Right cardiac atrium (tissue), 5 donors: Measurements from ENCODE around the gene FBXL15. TPM values are rescaled to one million over a fixed set of nuclear protein-coding genes. Genes with fewer than 3 reads are reported as not detected.
"Not testable (repeated sequence)": the region's sequence is repeated elsewhere in the genome, so short reads cannot be mapped to it uniquely, and the experiment has no call there.

Source experiments
- ATAC-seq, 2 donors: fragments of 200-7000 bp; cut with Tn5 transposase; one replicate each; pipeline versions ENCODE4 v1.8.0 to v1.9.1; 2020; ENCODE audit warnings: moderate library complexity in 2 of 2, mild to moderate bottlenecking in 1 of 2
- DNase-seq, 3 donors: peaks; one replicate each; pipeline ENCODE4 v3.0.0-alpha.2; 2020
- H3K27ac ChIP-seq: one replicate; pipeline ENCODE4 v1.5.1; 2013; ENCODE audit warnings: mild to moderate bottlenecking, low read length, control low read depth, moderate library complexity
- H3K27me3 ChIP-seq: one replicate; pipeline ENCODE4 v1.6.1; 2013; ENCODE audit not compliant: control insufficient read depth, insufficient read depth
- H3K4me1 ChIP-seq: one replicate; pipeline ENCODE4 v1.6.1; 2013; ENCODE audit warnings: low read length; ENCODE audit not compliant: control insufficient read depth, insufficient read depth
- H3K4me3 ChIP-seq: one replicate; pipeline ENCODE4 v1.5.1; 2013; ENCODE audit warnings: low read length, control low read depth
- H3K9me3 ChIP-seq: one replicate; pipeline ENCODE4 v1.6.1; 2013; ENCODE audit warnings: low read length; ENCODE audit not compliant: control insufficient read depth
- WGBS: extraction: QIAGEN DNeasy Blood & Tissue Kit; methylation state at CpG from one replicate; pipeline ENCODE4 v1.1.7; 2013; 5-methylcytosine and 5-hydroxymethylcytosine counted together
- intact Hi-C, 4 donors: fragments of 100-400 bp; cut with DNase I; formaldehyde crosslinking; loops; one replicate each; pipeline versions ENCODE4 v1.11.0 to v1.14.0; 2022 to 2023
- polyA plus RNA-seq: library from polyadenylated mRNA; stranded (reverse); fragments of 200-250 nt; gene quantifications from one replicate; pipeline ENCODE4 v1.2.3, GENCODE V29; 2013
- total RNA-seq, 4 donors: library from RNA; stranded (reverse); fragmentation: NEBNext Ultra II Directional; extraction: Animal tissue kit (Norgen Biotek cat#: 25700); gene quantifications; one replicate each; pipeline ENCODE4 v1.2.1, GENCODE V29; 2021
- donor health status: healthy with polysubstance abuse.
- donor health status: DM: no; HTN: yes; CAD: no.
- donor health status: DM: no; HTN: no; CAD: no.
- donor health status: DM: no; HTN: yes; CAD: no; lungs with severe emphysema.
- donor health status: DM: yes; HTN: yes; CAD: no.

The FBXL15 gene
- total and polyA plus RNA-seq, 5 donors = 14.0 to 15.6 (median 14.4) TPM

DNA sequence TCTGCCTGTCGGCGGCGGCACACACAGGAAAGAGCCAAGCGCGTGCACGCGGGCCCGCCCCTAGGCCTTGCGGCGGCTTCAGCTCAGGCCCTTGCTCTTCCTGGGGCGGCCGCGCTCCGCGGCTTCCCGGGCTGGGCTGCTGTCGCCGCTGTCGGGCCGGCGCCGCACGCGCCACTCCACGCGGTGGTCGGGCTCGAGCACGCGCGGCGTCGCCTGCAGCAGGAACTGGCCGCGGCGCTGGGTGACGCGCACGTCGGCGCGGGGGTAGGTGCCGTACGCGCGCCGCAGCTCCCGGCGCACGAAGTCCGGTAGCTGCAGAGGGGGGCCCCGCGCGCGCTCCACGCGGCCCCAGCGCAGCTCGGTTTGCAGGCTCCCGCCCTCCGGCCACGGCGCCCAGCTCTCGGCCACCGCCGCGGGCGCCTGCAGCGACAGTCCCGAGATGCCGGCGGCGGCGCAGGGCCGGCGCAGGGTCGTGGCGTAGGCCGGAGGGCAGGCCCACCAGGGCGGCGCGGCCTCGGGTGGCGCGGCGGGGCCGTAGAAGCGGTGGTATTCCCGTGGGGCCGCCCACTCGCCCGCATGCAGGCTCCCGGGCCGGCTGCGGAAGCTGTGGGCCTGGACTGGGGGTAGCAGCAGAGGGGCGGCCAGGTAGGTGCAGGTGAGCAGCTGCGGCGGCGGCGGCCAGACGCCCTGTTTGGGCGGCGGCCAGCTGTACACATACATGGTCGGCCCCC is 29.9 kb downstream of the FBXL15 start:
- intact Hi-C loops = no loop called here
- Histone ChIP-seq H3K27ac (peak overlapping the region; percentile 91), H3K9me3 (no peaks in the 10 kb centered on the region), H3K4me1 (peaks cover 3% of the 10 kb centered on the region), H3K27me3 (no peaks in the 10 kb centered on the region), H3K4me3 (peak overlapping the region; percentile 87)
- peak; percentile 89 to 96 (median 94) for DNase-seq
- ATAC-seq = peak; percentile 93 to 96
- WGBS = under 1% methylated on average over 104 of the region's 104 CpGs

DNA sequence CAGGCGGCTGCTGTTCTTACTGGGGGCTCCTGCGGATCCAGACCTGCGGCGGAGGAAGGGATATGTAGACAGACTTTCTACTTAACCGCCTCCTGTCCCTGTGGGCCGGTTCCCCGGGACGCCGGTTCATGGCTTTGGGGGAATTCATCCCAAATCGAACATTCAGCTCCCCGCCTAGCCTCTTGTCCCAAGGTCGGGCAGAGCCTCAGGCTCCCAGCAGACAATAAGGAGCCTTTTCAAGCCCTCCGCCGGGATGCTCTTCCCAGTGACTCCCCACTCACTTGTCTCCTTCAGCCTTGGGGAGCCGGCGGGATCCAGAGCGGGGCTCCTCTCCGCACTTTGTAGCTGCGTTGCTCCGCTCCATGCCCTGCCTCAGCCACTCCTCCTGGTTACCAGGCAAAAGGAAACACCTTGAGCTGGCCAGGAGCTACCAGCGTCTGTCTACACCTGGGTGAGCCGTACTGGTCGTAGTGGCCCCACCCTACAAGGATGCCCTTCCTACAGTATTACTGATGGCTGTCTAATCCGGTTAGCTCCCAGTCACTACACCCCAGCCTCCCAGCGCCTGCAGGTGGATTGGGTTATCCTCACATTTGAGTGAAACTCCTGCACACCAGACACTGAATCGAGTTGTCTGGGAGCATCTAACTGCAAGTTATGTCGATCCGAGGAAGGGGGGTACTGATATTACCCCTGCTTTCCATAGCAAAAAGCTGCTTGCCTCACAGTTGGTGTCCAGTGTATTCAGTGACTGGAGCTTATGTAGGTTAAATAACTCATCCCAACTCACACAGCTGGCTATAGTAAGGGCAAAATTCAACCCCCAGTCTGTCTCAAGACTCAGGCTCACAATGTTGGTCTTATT is 30.7 kb downstream of the FBXL15 start, which contains the start of gene C10orf95:
Gene C10orf95, minus strand, starts transcription at position 439 of the 865 bp plus-strand sequence. CDS start 450 bp downstream, outside the sequence.
- H3K27ac ChIP-seq = peak within 1 kb of the TSS; percentile 91
- intact Hi-C loops = no loop called here
- peak within 1 kb of the TSS; percentile 87 for H3K4me3 ChIP-seq
- no peaks in the 10 kb centered on the region for H3K27me3 ChIP-seq
- H3K4me1 ChIP-seq = peaks cover 3% of the 10 kb centered on the region
- WGBS = 31% methylated on average over 28 of the region's 28 CpGs
- no peaks in the 10 kb centered on the region for H3K9me3 ChIP-seq
- ATAC-seq (peak; percentile 1 to 6), DNase-seq (peak in 1 of 3 donors; percentile 53)

- WGBS = 45% methylated on average over 3 of the region's 3 CpGs
- no peaks in the 10 kb centered on the region for H3K27me3 ChIP-seq
- DNase-seq = peak in 2 of 3 donors; percentile 43 to 60
- H3K4me1 ChIP-seq = peaks cover 3% of the 10 kb centered on the region
- intact Hi-C loops = no loop called here
- ATAC-seq = peak; percentile 1 to 18
- peak overlapping the region; percentile 42 for H3K27ac ChIP-seq
- no peaks in the 10 kb centered on the region for H3K9me3 ChIP-seq
- H3K4me3 ChIP-seq = no peak overlapping the region
These were observed 32.2 kb downstream of the FBXL15 start for GRCh38 chr10:102452672-102453340.

GRCh38 chr10:102453502-102453901 is 32.9 kb downstream of the FBXL15 start:
- no peaks in the 10 kb centered on the region for H3K9me3 ChIP-seq
- intact Hi-C loops = no loop called here
- DNase-seq (no peak), ATAC-seq (no peak)
- 65% methylated on average over 5 of the region's 5 CpGs for WGBS
- H3K4me3 ChIP-seq = no peak overlapping the region
- H3K27ac ChIP-seq = peak overlapping the region; percentile 17
- H3K4me1 ChIP-seq = peaks cover 3% of the 10 kb centered on the region
- H3K27me3 ChIP-seq = no peaks in the 10 kb centered on the region

DNA sequence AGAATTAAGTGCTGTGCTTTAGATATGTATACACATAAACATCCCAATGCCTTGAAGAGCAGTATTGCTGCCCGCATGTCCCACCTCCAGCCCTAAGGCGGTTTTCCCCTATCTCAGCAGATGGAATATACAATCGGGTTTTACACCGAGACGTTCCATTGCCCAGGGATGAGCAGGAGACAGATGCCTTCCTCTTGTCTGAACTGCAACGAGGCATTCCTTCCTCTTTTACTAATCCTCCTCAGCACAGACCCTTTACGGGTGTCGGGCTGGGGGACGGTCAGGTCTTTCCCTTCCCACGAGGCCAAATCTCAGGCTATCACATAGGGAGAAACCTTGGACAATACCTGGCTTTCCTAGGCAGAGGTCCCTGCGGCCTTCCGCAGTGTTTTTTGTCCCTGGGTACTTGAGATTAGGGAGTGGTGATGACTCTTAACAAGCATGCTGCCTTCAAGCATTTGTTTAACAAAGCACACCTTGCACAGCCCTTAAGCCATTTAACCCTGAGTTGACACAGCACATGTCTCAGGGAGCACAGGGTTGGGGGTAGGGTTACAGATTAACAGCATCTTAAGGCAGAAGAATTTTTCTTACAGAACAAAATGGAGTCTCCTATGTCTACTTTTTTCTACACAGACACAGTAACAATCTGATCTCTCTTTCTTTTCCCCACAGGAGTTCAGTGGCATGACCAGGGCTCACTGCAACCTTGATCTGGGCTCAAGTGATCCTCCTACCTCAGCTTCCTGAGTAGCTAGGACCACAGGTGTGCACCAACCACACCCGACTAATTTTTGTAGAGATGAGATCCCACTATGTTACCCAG is 34.2 kb downstream of the FBXL15 start:
- 72% methylated on average over 13 of the region's 13 CpGs for WGBS
- H3K27me3 ChIP-seq, H3K9me3 ChIP-seq, DNase-seq, H3K4me1 ChIP-seq, H3K27ac ChIP-seq, intact Hi-C loops, H3K4me3 ChIP-seq, ATAC-seq: not testable (repeated sequence)

- H3K9me3 ChIP-seq = no peaks in the 10 kb centered on the region
- H3K4me3 ChIP-seq = no peak overlapping the region
- DNase-seq (peak in 1 of 3 donors; percentile 47), ATAC-seq (peak; percentile 13 to 28)
- H3K27ac ChIP-seq = no peak overlapping the region
- peaks cover 5% of the 10 kb centered on the region for H3K4me1 ChIP-seq
- no peaks in the 10 kb centered on the region for H3K27me3 ChIP-seq
- 72% methylated on average over 7 of the region's 7 CpGs for WGBS
- intact Hi-C loops = no loop called here
These were observed 35.3 kb downstream of the FBXL15 start for GRCh38 chr10:102455893-102456471.

DNA sequence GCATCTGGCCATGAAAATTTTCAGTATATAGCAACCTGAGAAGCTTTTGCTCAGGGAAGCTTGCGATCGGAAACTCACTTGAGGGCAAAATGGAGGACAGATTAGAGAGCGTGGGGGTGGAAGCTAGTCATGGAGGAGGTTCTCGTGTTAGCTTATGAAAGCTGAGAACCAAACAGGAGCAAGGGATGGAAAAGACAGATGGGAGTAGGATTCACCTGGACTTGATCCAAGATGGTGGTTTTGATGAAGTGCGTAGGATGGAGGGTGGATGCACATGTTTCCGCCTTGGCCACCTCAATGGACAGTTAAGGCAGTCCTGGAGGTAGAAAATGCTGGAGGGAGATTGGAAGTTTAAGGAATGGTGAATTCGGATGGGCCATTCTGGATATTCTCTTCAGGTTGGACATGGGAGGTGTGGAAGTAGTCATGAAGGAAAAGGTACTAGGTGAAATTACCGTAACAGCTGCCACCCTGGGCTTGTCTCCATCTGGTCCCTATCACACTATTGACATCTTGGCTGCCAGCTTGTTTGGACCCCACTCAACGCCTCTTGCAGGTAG is 37.0 kb downstream of the FBXL15 start:
- no peak for DNase-seq
- H3K9me3 ChIP-seq = no peaks in the 10 kb centered on the region
- 83% methylated on average over 9 of the region's 9 CpGs for WGBS
- H3K4me1 ChIP-seq = peaks cover 2% of the 10 kb centered on the region
- no peak overlapping the region for H3K4me3 ChIP-seq
- no peaks in the 10 kb centered on the region for H3K27me3 ChIP-seq
- no peak overlapping the region for H3K27ac ChIP-seq
- no peak for ATAC-seq
- intact Hi-C loops = no loop called here

DNA sequence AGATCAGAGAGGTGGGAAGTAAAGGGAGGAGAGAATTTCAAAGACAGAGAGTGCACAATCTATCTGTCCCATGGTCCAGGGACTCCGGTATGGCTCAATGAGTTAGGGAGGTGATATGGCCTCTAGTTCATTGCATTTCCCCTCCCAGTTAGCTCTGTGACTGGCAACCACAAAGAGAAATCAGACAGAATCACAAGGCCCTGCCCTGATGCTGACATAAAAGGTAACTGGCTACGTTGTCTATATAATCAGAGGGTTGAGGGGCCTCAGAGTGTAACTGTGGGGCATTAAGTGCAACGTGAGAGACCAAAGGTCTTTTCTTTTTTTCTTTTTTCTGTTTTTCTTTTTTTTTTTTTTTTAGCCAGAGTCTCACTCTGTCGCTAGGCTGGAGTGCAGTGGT is 38.0 kb downstream of the FBXL15 start:
- intact Hi-C loops = no loop called here
- Histone ChIP-seq H3K4me3 (no peak overlapping the region), H3K9me3 (no peaks in the 10 kb centered on the region), H3K4me1 (peaks cover 4% of the 10 kb centered on the region), H3K27me3 (no peaks in the 10 kb centered on the region), H3K27ac (no peak overlapping the region)
- DNase-seq = no peak
- 78% methylated on average over 4 of the region's 4 CpGs for WGBS
- no peak for ATAC-seq

DNA sequence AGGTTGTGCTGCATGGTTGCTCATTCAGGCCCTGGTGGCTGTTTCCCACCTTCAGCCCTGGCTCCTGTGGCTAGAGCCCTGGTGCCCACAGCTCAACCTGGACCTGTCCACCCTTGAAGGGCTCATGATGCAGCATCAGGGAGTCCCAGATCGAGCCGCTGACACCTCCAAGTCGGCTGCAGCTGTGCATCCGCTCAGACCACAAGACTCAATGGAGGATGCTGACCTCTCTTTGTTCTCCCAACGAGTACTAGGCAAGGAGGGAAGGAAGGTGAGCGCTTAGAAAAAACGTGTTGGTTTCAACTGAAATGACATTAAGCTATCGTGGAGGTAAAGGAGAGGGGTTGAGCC is 40.2 kb downstream of the FBXL15 start:
- WGBS = 27% methylated on average over 8 of the region's 8 CpGs
- no peak overlapping the region for H3K27ac ChIP-seq
- DNase-seq (no peak), ATAC-seq (peak; percentile 6 to 17)
- intact Hi-C loops = no loop called here
- no peaks in the 10 kb centered on the region for H3K27me3 ChIP-seq
- H3K9me3 ChIP-seq = no peaks in the 10 kb centered on the region
- peaks cover 4% of the 10 kb centered on the region for H3K4me1 ChIP-seq
- H3K4me3 ChIP-seq = peak overlapping the region; percentile 60
